ENCODE measurements around the gene FRMD4B.

DNA sequence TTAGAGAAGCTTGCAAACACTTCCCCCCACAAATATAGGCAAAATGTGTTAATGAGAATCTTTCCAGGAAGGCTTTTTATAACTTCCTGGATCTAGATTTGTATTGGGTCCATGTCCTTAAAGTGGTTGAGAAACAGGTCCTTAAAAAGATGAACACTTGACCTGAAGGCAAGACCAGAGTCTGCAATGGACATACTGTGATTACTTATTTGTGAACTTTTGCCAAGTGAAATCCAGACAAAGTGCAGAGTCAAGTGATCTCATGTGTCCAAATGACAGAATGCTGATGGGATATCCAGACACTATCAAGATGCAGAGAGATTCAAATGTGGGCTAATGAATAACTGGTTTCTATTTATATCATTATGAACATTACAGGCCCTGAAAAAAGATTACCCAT is 43.8 kb downstream of the FRMD4B start:
- TF ChIP-seq, protein P1, sequence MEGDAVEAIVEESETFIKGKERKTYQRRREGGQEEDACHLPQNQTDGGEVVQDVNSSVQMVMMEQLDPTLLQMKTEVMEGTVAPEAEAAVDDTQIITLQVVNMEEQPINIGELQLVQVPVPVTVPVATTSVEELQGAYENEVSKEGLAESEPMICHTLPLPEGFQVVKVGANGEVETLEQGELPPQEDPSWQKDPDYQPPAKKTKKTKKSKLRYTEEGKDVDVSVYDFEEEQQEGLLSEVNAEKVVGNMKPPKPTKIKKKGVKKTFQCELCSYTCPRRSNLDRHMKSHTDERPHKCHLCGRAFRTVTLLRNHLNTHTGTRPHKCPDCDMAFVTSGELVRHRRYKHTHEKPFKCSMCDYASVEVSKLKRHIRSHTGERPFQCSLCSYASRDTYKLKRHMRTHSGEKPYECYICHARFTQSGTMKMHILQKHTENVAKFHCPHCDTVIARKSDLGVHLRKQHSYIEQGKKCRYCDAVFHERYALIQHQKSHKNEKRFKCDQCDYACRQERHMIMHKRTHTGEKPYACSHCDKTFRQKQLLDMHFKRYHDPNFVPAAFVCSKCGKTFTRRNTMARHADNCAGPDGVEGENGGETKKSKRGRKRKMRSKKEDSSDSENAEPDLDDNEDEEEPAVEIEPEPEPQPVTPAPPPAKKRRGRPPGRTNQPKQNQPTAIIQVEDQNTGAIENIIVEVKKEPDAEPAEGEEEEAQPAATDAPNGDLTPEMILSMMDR (IDR thresholded peaks at IDR 0.05; ENCODE audit: borderline replicate concordance, extremely low read depth, low read length, poor library complexity, severe bottlenecking): no peak
- TF ChIP-seq EZH2 (IDR thresholded peaks at IDR 0.05; ENCODE audit: borderline replicate concordance, low read depth, low read length, severe bottlenecking): no peak

Measured in DND-41 (cell line).